Neural cell (in vitro differentiated cells): ENCODE measurements around the gene TRAPPC2L.

Source experiments
- CTCF ChIP-seq: fragments of 450-650 bp; IDR thresholded peaks from 2 replicates; pipeline ENCODE4 v1.5.1; 2014; ENCODE audit warnings: antibody characterized with exemption, mild to moderate bottlenecking, moderate library complexity; ENCODE audit not compliant: poor library complexity, severe bottlenecking
- REST ChIP-seq: IDR thresholded peaks from 2 replicates; pipeline ENCODE4 v1.6.1; 2012; ENCODE audit warnings: borderline replicate concordance

- no peak for TF ChIP-seq CTCF
- TF ChIP-seq REST: no peak
Observed at GRCh38 chr16:88902744-88903143, 45.8 kb downstream of the TRAPPC2L start.
